ES-I3 (cell line): ENCODE measurements around the gene MKKS.
A peak's percentile ranks its signal among the peaks of the same experiment; 100 is the strongest.

ENCODE experiments used
- H3K36me3 ChIP-seq: 2 replicates; pipeline ENCODE4 v1.6.1; 2013; ENCODE audit warnings: mild to moderate bottlenecking, low read length, control low read depth, moderate library complexity; ENCODE audit not compliant: insufficient read depth
- H3K4me1 ChIP-seq: 2 replicates; pipeline ENCODE4 v1.6.1; 2013; ENCODE audit warnings: mild to moderate bottlenecking, control low read depth, low read length; ENCODE audit not compliant: insufficient read depth
- H3K9ac ChIP-seq: 2 replicates; pipeline ENCODE4 v1.6.1; 2013; ENCODE audit warnings: low read depth, mild to moderate bottlenecking, low read length, moderate library complexity
- H3K9me3 ChIP-seq: 2 replicates; pipeline ENCODE4 v1.6.1; 2013; ENCODE audit warnings: mild to moderate bottlenecking, low read length, moderate library complexity; ENCODE audit not compliant: control insufficient read depth, insufficient read depth

Gene MKKS

GRCh38 chr20:10433623-10434466 lies at the start of gene MKKS:
TSS of gene MKKS (minus strand) at chr20:10434222. CDS start at chr20:10413514, 20,708 bp downstream.
- no peaks in the 10 kb centered on the region for H3K9me3 ChIP-seq
- peak within 1 kb of the TSS; percentile 94 for H3K9ac ChIP-seq
- peaks cover 28% of the 10 kb centered on the region for H3K4me1 ChIP-seq

GRCh38 chr20:10483691-10484090 lies 49.7 kb upstream of the MKKS start:
- Histone ChIP-seq H3K9me3 (no peaks in the 10 kb centered on the region), H3K4me1 (peaks cover 10% of the 10 kb centered on the region)

More at GRCh38 chr20:10433623-10434466, at the start of gene MKKS:
- H3K36me3 ChIP-seq = no peaks in the 10 kb centered on the region

GRCh38 chr20:10481676-10482075 lies 47.7 kb upstream of the MKKS start:
- Histone ChIP-seq H3K9me3 (no peaks in the 10 kb centered on the region), H3K36me3 (no peaks in the 10 kb centered on the region), H3K9ac (no peak overlapping the region), H3K4me1 (no peaks in the 10 kb centered on the region)

More at GRCh38 chr20:10483691-10484090, 49.7 kb upstream of the MKKS start:
- H3K9ac ChIP-seq = no peak overlapping the region
- no peaks in the 10 kb centered on the region for H3K36me3 ChIP-seq

- H3K36me3 ChIP-seq = no peaks in the 10 kb centered on the region
- H3K9ac ChIP-seq = no peak overlapping the region
- H3K4me1 ChIP-seq = peaks cover 4% of the 10 kb centered on the region; the same call in 1 of the 2 replicates
- H3K9me3 ChIP-seq = no peaks in the 10 kb centered on the region
These were observed 44.9 kb upstream of the MKKS start for GRCh38 chr20:10478930-10479329.

GRCh38 chr20:10478205-10478604 lies 44.2 kb upstream of the MKKS start:
- Histone ChIP-seq H3K36me3 (no peaks in the 10 kb centered on the region), H3K9ac (no peak overlapping the region), H3K4me1 (peaks cover 4% of the 10 kb centered on the region; the same call in 1 of the 2 replicates), H3K9me3 (no peaks in the 10 kb centered on the region)

GRCh38 chr20:10476319-10476724 lies 42.3 kb upstream of the MKKS start:
- H3K9ac ChIP-seq = no peak overlapping the region
- no peaks in the 10 kb centered on the region for H3K9me3 ChIP-seq
- H3K4me1 ChIP-seq = peaks cover 4% of the 10 kb centered on the region; the same call in 1 of the 2 replicates
- H3K36me3 ChIP-seq = no peaks in the 10 kb centered on the region

- Histone ChIP-seq H3K4me1 (peaks cover 5% of the 10 kb centered on the region), H3K9ac (no peak overlapping the region), H3K9me3 (no peaks in the 10 kb centered on the region)
These were observed 41.2 kb upstream of the MKKS start for GRCh38 chr20:10475225-10475624.

GRCh38 chr20:10474606-10475184 lies 40.7 kb upstream of the MKKS start:
- Histone ChIP-seq H3K9ac (no peak overlapping the region), H3K4me1 (peaks cover 10% of the 10 kb centered on the region), H3K9me3 (no peaks in the 10 kb centered on the region), H3K36me3 (no peaks in the 10 kb centered on the region; the same call in 1 of the 2 replicates)

More at GRCh38 chr20:10475225-10475624, 41.2 kb upstream of the MKKS start:
- H3K36me3 ChIP-seq = no peaks in the 10 kb centered on the region

- Histone ChIP-seq H3K9ac (no peak overlapping the region), H3K36me3 (no peaks in the 10 kb centered on the region; the same call in 1 of the 2 replicates), H3K9me3 (no peaks in the 10 kb centered on the region), H3K4me1 (peaks cover 22% of the 10 kb centered on the region)
These were observed 38.8 kb upstream of the MKKS start for GRCh38 chr20:10472871-10473270.

- Histone ChIP-seq H3K9ac (no peak overlapping the region), H3K4me1 (peaks cover 41% of the 10 kb centered on the region), H3K36me3 (no peaks in the 10 kb centered on the region; the same call in 1 of the 2 replicates), H3K9me3 (no peaks in the 10 kb centered on the region)
These were observed 36.3 kb upstream of the MKKS start for GRCh38 chr20:10470276-10470675.

- no peaks in the 10 kb centered on the region; the same call in 1 of the 2 replicates for H3K36me3 ChIP-seq
- peaks cover 46% of the 10 kb centered on the region for H3K4me1 ChIP-seq
- H3K9me3 ChIP-seq = no peaks in the 10 kb centered on the region
- H3K9ac ChIP-seq = no peak overlapping the region
These were observed 35.6 kb upstream of the MKKS start for GRCh38 chr20:10469599-10469998.

- no peak overlapping the region for H3K9ac ChIP-seq
- H3K9me3 ChIP-seq = no peaks in the 10 kb centered on the region
- no peaks in the 10 kb centered on the region; the same call in 1 of the 2 replicates for H3K36me3 ChIP-seq
- H3K4me1 ChIP-seq = peaks cover 46% of the 10 kb centered on the region
These were observed 35.0 kb upstream of the MKKS start for GRCh38 chr20:10469056-10469455.

GRCh38 chr20:10468340-10468845 lies 34.4 kb upstream of the MKKS start:
- Histone ChIP-seq H3K9ac (no peak overlapping the region), H3K36me3 (no peaks in the 10 kb centered on the region; the same call in 1 of the 2 replicates), H3K9me3 (peaks cover 5% of the 10 kb centered on the region; the same call in 1 of the 2 replicates), H3K4me1 (peaks cover 44% of the 10 kb centered on the region)

GRCh38 chr20:10467681-10468339 lies 33.8 kb upstream of the MKKS start:
- Histone ChIP-seq H3K9ac (no peak overlapping the region), H3K9me3 (peaks cover 5% of the 10 kb centered on the region; the same call in 1 of the 2 replicates), H3K4me1 (peaks cover 44% of the 10 kb centered on the region), H3K36me3 (no peaks in the 10 kb centered on the region; the same call in 1 of the 2 replicates)
